Esophagus muscularis mucosa (tissue), 4 donors: ENCODE results near the gene EPHA4. TPM values are rescaled to one million over a fixed set of nuclear protein-coding genes. Genes with fewer than 3 reads are reported as not detected.
A peak's percentile ranks its signal among the peaks of the same experiment; 100 is the strongest.

Source experiments
- DNase-seq: peaks from one replicate; pipeline ENCODE4 v3.0.0-alpha.2; 2017; ENCODE audit errors: extremely low spot score
- H3K27ac ChIP-seq, 4 donors: fragments of 200-600 bp; sonication (generic); replicated peaks in 1 of 4; 1 replicate in 3 of 4; 2 replicates in 1 of 4; pipeline ENCODE4 v1.5.1; 2016 to 2019; ENCODE audit warnings: mild to moderate bottlenecking in 1 of 4
- H3K27me3 ChIP-seq, 4 donors: fragments of 200-600 bp; sonication (generic); one replicate each; pipeline versions ENCODE4 v1.5.1 to v1.6.0; 2016 to 2019
- H3K36me3 ChIP-seq, 4 donors: fragments of 200-600 bp; sonication (generic); one replicate each; pipeline ENCODE4 v1.5.1; 2016 to 2019
- H3K4me1 ChIP-seq, 4 donors: fragments of 200-600 bp; sonication (generic); one replicate each; pipeline ENCODE4 v1.5.1; 2016 to 2019
- H3K4me3 ChIP-seq, 4 donors: fragments of 200-600 bp; sonication (generic); 1 replicate in 2 of 4; 2 replicates in 2 of 4; pipeline ENCODE4 v1.5.1; 2016 to 2019; ENCODE audit warnings: mild to moderate bottlenecking in 4 of 4, moderate library complexity in 1 of 4
- H3K9me3 ChIP-seq, 4 donors: fragments of 200-600 bp; sonication (generic); 1 replicate in 3 of 4; 2 replicates in 1 of 4; pipeline ENCODE4 v1.5.1; 2016 to 2019
- EP300 ChIP-seq: sonication (generic); formaldehyde crosslinking; IDR thresholded peaks from one replicate; pipeline ENCODE4 v1.6.1; 2017; ENCODE audit warnings: antibody characterized with exemption
- POLR2A ChIP-seq: fragments of 450-650 bp; IDR thresholded peaks from one replicate; pipeline ENCODE4 v1.6.1; 2017; ENCODE audit warnings: antibody characterized with exemption, moderate library complexity, mild to moderate bottlenecking, low read depth
- POLR2AphosphoS5 ChIP-seq, 2 donors: sonication (generic); formaldehyde crosslinking; IDR thresholded peaks; one replicate each; pipeline ENCODE4 v1.6.1; 2017; ENCODE audit warnings: antibody characterized with exemption in 2 of 2
- WGBS: methylation state at CpG from one replicate; pipeline ENCODE4 v1.1.5; 2018; 5-methylcytosine and 5-hydroxymethylcytosine counted together
- intact Hi-C: fragments of 100-400 bp; cut with DNase I; formaldehyde crosslinking; loops from one replicate; pipeline ENCODE4 v1.15.1; 2023
- total RNA-seq, 4 donors: library from RNA; depleted of rRNA; stranded (reverse); fragments of >200 nt; gene quantifications; one replicate each; pipeline versions ENCODE4 v1.1.0 to v1.2.1, GENCODE V29; 2016
- TF ChIP-seq, protein P1 (sequence below), 3 experiments: fragments of 200-600 bp in 2 of 3; fragments of 450-650 bp in 1 of 3; sonication (generic) in 2 of 3; IDR thresholded peaks; one replicate each; pipeline ENCODE4 v1.5.1; 2017 to 2019; ENCODE audit warnings: antibody characterized with exemption in 3 of 3, mild to moderate bottlenecking in 2 of 3, moderate library complexity in 1 of 3

The EPHA4 gene
- 10 to 100 TPM; 15.4 to 25.9 (median 20.2) TPM for total RNA-seq

DNA sequence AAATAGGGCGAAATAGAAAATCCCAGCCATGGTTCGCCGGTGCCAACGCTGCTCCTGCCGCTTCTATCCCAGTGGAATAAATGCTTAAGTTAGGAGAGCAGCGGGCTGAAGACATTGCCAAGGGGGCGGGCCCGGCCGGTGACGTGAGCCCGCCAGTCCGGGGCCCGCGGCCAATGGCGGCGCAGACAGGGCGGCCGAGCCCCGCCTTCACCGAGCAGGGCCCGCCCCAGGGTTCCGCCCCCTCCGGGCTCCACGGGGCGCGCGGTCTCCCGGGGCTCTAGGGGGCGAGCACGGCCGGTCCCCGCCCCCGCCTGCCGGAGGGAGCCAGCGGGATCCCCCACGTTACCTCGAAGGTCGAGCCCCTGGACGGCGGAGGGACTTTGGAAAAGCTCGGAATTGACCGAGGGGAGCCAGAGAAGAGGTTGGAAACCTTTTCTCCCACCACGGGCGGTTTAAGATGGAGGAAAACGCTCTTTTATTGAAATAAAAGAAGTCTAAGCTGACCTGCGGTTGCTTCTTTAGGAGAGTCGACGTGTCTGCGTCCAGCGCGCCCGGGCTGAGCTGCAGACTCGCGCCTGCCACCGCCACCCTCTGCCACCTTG, at the start of gene EPHA4:
TSS of gene EPHA4 (minus strand) at position 86 of the 602 bp plus-strand sequence. CDS start at position 30, 56 bp downstream.
- Histone ChIP-seq H3K36me3 (no peaks in the 10 kb centered on the region), H3K27ac (peak within 1 kb of the TSS; percentile 82 to 89 (median 85)), H3K4me3 (peak within 1 kb of the TSS; percentile 70 to 83 (median 78)), H3K4me1 (peaks cover 16 to 56% (median 42%) of the 10 kb centered on the region in 4 donors), H3K9me3 (no peaks in the 10 kb centered on the region), H3K27me3 (peaks cover 0 to 31% (median 6%) of the 10 kb centered on the region in 4 donors)
- under 1% methylated on average over 29 of the region's 55 CpGs for WGBS
- intact Hi-C loops = loop anchor here (2.0 to 10.0 kb wide), 4 partner anchors 135 to 1835 kb away; no protein-coding TSS in a partner anchor
- DNase-seq = no peak
- TF ChIP-seq EP300 (no peak), POLR2AphosphoS5 (IDR thresholded peaks at IDR 0.05) (peak; percentile 80 to 96), POLR2A (no peak)
- TF ChIP-seq, protein P1, sequence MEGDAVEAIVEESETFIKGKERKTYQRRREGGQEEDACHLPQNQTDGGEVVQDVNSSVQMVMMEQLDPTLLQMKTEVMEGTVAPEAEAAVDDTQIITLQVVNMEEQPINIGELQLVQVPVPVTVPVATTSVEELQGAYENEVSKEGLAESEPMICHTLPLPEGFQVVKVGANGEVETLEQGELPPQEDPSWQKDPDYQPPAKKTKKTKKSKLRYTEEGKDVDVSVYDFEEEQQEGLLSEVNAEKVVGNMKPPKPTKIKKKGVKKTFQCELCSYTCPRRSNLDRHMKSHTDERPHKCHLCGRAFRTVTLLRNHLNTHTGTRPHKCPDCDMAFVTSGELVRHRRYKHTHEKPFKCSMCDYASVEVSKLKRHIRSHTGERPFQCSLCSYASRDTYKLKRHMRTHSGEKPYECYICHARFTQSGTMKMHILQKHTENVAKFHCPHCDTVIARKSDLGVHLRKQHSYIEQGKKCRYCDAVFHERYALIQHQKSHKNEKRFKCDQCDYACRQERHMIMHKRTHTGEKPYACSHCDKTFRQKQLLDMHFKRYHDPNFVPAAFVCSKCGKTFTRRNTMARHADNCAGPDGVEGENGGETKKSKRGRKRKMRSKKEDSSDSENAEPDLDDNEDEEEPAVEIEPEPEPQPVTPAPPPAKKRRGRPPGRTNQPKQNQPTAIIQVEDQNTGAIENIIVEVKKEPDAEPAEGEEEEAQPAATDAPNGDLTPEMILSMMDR (IDR thresholded peaks at IDR 0.05) = peak in 2 of 3 experiments; percentile 34 to 37

DNA sequence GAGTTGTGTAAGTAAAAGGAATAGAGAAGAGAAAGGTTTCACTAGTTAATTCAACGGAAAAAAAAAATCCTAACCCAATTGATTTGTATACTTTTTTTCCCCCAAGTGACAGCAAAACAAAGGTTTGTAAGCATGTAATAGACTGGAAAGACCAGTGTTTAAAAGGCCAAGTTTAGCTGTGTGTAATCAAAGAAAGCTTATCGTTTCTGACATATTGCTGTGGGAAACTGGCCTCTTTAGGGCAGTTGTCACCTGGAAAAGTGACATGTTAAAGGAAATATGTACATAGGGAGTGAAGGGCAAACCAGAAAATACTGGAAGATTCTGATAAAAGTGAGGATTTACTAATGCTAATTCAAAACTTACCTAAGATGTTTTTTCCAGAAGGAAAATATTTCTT, 45.9 kb upstream of the EPHA4 start:
- H3K36me3 ChIP-seq = no peaks in the 10 kb centered on the region
- 80% methylated on average over 2 of the region's 2 CpGs for WGBS
- no peaks in the 10 kb centered on the region for H3K4me1 ChIP-seq
- H3K27ac ChIP-seq = no peak overlapping the region
- H3K9me3 ChIP-seq = no peaks in the 10 kb centered on the region
- no peak for DNase-seq
- H3K27me3 ChIP-seq = no peaks in the 10 kb centered on the region
- intact Hi-C loops = no loop called here
- no peak overlapping the region for H3K4me3 ChIP-seq
- TF ChIP-seq, protein P1 (IDR thresholded peaks at IDR 0.05) = no peak
- TF ChIP-seq EP300 (no peak), POLR2A (no peak), POLR2AphosphoS5 (IDR thresholded peaks at IDR 0.05) (no peak)

DNA sequence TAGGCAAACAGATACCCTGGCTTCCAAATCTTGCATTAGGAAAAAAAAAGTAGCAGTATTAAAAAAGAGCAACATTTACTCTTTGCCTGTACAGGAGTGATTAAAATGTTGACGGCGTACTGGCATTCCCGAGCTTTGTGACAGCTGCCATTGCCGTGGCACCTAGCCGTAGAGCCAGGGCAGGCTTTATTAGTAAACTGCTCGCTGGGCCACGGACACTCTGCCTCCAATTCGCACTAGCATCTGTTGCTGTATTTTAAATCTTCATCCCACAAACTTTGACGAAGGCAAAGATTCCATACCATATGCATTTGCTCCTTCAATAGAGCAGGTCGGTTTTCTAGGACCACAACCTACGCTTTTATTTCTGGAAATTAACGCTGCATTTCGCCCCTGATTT, 44.5 kb upstream of the EPHA4 start:
- Histone ChIP-seq H3K4me1 (no peaks in the 10 kb centered on the region), H3K27me3 (no peaks in the 10 kb centered on the region), H3K27ac (no peak overlapping the region), H3K4me3 (no peak overlapping the region), H3K9me3 (no peaks in the 10 kb centered on the region), H3K36me3 (no peaks in the 10 kb centered on the region)
- DNase-seq = no peak
- WGBS = 95% methylated on average over 13 of the region's 13 CpGs
- intact Hi-C loops = no loop called here
- TF ChIP-seq, protein P1 (IDR thresholded peaks at IDR 0.05) = no peak
- TF ChIP-seq POLR2AphosphoS5 (IDR thresholded peaks at IDR 0.05) = no peak

DNA sequence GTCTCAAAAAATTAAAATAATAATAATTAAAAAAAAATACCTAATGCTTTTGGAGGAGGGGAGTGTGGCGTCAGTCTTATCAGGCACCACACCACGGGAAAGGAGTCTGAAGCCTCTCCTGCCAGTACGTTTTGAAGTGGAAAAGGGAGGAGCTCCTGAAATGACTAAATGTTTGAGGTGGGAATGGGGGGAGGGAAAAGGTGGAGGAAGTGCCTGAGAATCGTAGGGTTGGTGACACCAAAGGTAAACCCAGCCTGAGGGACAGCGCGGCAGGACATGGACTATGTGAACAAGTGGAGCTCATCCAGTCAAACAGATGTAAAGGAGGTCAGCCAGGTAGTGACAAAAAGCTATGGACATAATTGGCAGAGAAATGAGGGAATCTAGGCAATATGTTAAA, 42.2 kb upstream of the EPHA4 start:
- Histone ChIP-seq H3K27ac (no peak overlapping the region), H3K27me3 (no peaks in the 10 kb centered on the region), H3K4me3 (no peak overlapping the region), H3K4me1 (no peaks in the 10 kb centered on the region), H3K9me3 (no peaks in the 10 kb centered on the region), H3K36me3 (no peaks in the 10 kb centered on the region)
- no peak for DNase-seq
- 69% methylated on average over 6 of the region's 6 CpGs for WGBS
- TF ChIP-seq POLR2AphosphoS5 (IDR thresholded peaks at IDR 0.05) (no peak), POLR2A (no peak), EP300 (no peak)
- TF ChIP-seq, protein P1 (IDR thresholded peaks at IDR 0.05) = no peak
- intact Hi-C loops = no loop called here

DNA sequence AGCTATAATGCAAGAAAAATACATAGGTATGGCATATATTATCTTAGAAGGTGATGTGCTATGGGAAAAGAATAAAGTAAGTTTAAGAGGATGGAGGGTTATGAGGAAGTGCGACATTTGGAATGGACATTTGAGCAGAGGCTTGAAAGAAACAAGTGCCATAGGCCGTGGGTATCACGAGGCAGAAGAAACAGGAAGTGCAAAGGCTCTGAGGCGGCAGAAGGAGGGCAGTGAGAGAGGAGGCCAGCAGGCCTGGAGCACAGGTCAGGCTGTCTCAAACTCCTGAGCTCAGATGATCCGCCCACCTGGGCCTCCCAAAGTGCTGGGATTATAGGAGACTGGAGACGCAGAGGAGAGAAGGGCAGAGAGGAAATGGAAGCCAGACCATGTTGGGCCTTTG, 40.7 kb upstream of the EPHA4 start:
- no peaks in the 10 kb centered on the region for H3K36me3 ChIP-seq
- no peak overlapping the region for H3K4me3 ChIP-seq
- WGBS = 92% methylated on average over 6 of the region's 6 CpGs
- no peak for TF ChIP-seq POLR2A
- TF ChIP-seq EP300 = no peak
- TF ChIP-seq, protein P1 (IDR thresholded peaks at IDR 0.05) = no peak
- TF ChIP-seq POLR2AphosphoS5 (IDR thresholded peaks at IDR 0.05) = no peak
- no peak overlapping the region for H3K27ac ChIP-seq
- no peaks in the 10 kb centered on the region for H3K4me1 ChIP-seq
- intact Hi-C loops = no loop called here
- no peaks in the 10 kb centered on the region for H3K9me3 ChIP-seq
- H3K27me3 ChIP-seq = no peaks in the 10 kb centered on the region
- no peak for DNase-seq
